ACHN (cell line): ENCODE data around the gene CNR1.

Source experiments
- DNase-seq: peaks from one replicate; pipeline ENCODE4 v3.0.0-alpha.2; 2015
- in situ Hi-C: cut with HindIII; loops from 2 replicates; pipeline ENCODE4 v1.10.0; 2017; ENCODE audit warnings: low sequenced_read_pairs, low pct_ligation_motif_present, low pct_unique_long_range_greater_than_20kb

Gene CNR1

DNA sequence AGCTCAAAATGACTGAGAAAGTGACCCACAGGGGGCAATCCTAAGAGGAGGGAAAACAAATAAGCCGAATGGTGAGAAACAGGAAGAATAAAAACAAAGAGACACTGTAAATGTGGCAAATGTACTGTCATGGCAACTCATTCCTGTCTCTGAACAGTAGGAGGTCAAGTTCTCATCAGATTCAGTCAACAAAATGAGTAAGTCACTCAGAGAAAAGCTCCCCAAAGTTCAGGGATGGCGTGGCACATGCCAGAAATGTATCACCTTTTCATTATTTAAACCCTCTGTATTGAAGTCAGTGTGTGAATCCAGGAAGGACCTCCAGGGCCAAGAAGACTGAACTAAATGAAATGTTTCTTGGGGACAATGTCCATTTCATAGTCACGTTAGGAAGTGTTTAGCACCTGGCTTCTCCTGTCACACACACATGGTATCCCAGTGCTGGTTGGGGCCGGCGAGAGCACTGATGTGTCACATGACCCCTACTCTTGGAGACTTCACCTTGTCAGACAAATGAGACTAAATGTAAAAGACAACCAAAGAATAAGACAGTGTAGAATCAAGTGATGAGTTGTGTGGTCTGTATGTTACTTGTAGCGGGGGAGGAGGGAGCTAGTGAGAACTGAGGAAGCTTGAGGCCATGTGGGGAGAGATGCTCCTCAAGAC, 20.7 kb downstream of the CNR1 start:
- DNase-seq: no peak
- in situ Hi-C loops: no loop called here

DNA sequence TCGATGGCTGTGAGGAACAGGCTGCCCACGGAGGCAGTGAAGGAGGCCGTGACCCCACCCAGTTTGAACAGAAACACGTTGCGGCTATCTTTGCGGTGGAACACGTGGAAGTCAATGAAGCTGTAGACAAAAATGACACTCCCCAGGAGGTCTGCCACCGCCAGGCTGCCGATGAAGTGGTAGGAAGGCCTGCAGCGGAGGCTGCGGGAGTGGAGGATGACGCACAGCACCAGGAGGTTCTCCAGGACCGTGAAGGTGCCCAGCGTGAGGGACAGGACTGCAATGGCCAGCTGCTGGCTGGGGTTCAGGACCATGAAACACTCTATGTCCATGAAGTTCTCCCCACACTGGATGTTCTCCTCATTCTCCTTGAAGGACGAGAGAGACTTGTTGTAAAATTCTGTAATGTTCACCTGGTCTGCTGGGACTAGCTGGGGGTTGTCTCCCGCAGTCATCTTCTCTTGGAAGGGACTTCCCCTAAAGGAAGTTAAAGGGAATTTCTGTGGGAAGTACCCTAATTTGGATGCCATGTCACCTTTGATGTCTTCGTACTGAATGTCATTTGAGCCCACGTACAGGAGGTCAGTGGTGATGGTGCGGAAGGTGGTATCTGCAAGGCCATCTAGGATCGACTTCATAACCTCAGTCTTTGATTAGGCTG, 21.4 kb downstream of the CNR1 start:
- DNase-seq: no peak
- in situ Hi-C loops: no loop called here

DNA sequence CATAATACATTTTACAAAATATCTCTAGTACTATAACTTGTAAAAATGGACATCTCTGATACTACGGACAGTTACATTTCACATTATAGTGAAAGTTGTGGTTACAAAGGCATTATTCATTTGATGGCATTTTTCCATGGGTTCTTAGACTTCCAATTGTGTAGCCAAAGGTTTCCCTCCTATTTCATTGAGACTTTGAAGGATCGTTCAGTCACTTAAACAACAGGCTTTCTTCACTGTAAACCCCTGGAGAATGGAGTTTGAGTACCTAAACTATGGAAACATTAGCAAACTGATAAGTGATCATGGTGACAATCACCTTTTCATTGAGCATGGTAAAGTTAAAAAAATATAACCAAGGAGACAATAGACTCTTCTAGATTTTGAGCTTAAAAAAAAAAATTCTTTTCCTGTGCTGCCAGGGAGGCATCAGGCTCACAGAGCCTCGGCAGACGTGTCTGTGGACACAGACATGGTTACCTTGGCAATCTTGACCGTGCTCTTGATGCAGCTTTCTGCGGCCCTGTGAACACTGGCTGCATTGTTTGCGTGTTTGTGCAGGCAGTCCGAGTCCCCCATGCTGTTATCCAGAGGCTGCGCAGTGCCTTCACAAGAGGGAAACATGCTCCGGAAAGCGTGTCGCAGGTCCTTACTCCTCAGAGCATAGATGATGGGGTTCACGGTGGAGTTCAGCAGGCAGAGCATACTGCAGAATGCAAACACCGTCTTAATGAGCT, 22.6 kb downstream of the CNR1 start:
- DNase-seq: no peak
- in situ Hi-C loops: no loop called here

DNA sequence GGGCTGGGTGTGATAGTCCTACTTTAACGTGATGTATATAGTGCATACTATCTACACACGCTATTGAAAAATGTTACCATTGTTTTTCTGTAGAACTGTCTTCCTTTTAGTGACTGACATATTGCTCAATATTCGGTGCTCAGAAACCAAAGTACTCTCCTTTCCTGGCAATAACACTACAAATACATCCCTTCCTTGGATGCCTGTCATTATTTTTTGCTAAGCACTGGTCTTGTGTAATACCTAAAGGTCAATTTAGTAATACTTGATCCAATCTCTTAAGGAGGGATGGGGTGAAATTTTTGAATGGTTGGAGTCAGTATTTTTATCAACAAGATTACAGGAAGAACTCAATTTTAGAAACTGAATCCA, 23.9 kb downstream of the CNR1 start:
- no peak for DNase-seq
- in situ Hi-C loops: no loop called here

DNA sequence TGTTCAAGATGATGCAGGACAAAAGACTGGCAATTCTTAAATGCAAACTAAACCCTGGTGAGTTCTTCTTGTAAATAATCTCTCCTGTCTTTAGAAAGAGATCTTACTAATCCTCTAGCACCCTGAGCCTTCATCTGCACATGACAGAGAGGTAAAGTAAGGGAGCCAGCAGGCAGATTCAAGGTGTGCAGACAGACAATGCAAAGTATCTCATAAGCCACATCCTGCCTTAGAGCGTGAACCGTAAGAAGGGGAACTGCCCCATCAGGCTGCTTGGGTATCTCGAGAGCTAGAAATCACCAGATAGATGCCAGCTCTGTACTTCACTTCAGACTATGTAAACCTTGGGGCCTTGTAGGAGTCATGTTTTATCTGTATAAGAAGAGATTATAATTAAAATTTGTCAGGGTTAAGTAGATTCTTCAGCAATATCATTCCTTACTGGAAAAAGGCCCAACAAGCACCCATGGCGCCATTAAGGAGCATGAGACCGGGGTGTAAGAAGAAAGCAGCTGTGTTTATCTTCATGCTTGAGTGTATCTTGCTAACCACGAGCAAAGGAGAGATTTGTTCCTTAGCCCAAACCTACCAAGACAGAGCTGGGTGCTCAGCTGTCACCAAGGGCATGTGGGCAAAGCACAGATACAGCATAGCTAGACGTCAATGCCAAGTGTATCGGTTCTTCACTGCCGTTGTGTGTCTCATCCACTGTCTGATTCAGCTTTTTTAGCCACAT, 24.4 kb downstream of the CNR1 start:
- in situ Hi-C loops: no loop called here
- no peak for DNase-seq

DNA sequence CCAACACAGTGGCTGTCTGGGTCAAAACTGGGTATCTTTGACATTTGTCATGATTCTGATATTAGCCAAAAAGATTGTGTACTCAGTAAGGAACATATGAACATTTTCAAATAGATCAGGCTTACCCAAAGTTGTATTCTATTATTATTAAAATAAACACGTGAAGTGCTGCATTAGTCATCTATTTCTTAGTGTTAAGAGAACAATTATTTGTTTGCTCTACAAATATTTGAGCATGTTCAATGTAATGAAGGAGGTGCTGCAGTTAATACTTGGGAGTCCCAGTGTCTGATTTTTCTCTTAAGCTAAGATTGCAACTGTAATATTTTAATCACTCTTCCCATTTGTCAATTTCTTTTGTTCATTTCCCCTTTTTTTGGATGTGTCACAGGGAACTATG, 28.2 kb downstream of the CNR1 start:
- no peak for DNase-seq
- in situ Hi-C loops: no loop called here

DNA sequence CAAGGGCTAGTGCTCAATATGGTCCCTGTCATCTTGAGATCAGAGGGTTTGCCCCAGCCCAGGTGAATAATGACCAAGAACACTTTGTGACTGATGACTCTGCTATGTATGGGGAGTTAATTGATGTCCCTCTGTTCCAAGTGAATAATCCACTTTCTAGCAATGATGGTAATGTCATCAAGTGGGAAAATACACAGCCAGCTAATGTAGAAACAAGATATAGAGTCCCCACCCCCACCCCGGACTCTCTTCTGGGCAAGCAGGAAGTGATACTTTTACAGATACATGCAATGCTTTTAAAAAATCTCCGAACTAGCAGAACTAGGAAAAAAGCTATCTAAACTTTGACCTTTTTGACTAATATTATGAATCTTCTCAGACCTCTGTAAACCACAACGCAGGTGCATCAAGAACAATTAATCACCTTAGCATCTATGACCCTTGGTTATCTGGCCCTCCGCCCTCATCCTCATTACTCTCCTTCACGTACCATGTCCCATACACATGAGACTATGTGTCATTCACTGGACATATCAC, 30.5 kb downstream of the CNR1 start:
- no peak for DNase-seq
- in situ Hi-C loops: no loop called here

DNA sequence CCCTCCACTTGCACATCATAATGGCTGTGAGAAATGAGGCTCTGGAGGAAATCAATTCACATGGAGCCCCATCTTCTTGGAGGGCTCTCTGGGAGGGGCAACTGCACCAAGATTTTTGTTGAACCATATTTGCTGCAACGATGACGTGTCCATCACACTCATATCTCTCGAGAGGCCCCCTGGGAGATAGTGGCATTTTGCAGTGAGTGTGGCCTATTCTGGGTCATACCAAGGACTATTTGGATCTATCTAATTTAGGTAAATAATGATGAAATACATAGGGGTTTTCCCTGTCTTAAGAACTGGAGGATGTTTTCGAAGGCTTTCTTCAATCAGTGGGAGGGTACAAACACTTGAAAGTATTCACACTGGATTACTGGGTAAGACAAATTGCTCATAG, 31.6 kb downstream of the CNR1 start:
- in situ Hi-C loops: no loop called here
- DNase-seq: no peak

DNA sequence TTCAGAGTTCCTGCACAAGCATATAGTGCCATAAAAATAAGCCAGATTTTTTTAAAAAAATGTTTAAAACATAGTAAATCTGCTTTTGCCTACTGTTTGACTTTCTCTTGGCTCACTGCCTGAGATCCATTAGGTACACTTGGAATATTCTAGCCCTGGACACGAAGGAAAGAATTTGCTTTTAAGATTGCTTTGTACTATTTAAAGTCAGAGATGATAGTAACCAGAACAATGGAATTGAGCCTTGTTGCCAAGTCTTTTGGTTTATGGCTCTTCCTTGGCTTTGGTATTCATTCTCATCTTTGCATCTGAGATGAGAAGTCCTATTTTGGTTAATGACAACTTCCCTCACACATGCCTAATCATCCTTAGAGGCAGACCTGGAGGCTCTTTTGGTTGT, 32.4 kb downstream of the CNR1 start:
- DNase-seq: no peak
- in situ Hi-C loops: no loop called here

DNA sequence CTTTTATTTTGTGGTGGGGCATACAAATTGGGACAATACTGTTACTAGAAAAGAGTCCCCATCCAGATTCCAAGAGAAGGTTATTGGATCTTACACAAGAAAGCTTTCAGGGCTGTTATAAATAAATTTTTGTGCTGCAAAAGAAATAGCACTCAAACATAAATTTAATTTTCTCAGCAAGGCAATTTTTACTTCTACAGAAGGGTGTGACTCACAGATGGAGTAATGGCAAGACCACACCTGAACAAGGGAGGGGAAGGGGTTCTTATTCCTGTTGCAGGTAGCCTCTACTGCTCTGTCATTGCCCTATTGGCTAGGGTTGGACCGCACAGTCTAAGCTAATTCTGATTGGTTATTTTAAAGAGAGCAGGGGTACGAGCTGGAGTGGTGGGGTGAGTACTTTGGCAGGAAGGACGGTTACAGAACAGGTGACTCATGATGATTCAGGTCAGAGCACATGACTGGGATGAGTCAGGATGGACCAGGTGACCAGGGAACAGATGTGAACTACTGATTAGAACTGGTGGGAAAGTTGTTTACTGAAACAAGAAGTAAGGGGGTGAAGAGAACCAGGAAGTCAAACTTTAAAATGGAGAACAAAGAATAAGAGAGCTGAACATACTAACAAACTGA, 41.1 kb downstream of the CNR1 start:
- in situ Hi-C loops: no loop called here
- no peak for DNase-seq

DNA sequence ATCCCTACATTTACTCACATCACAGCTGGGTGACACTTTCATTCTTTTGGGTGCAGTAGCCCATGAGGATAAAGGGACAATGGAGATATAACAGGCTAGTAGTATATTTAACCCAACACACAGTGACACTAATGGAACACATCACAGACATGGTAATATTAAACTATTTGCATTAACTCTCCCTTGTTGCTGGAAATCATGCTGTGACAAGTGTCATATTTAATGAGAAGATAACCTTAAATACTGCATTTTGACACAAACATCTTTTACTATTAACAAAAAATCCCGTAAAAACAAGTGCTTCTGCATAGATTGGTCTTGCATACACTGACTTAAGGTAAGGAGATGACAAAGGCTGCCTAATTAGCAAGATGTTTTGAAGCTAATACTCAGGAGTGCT, 45.5 kb downstream of the CNR1 start:
- in situ Hi-C loops: no loop called here
- no peak for DNase-seq

DNA sequence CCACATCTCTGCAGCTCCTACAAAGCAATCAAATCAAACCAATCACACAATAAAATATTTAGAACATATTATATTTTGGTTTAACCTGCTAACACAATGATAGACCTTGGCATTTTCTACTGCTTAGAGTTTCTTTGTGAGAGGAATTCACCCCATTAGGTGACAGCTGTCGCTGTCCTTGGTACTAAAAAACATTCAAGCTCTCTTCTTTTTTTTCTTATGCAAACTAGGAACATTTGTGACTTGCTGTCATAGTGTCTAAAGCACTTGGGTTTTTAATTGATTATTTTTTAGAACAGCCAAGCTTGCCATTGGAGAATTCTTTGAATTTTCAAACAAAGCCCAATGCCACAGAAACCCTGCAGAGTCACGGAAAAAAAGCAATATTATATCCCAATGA, 46.4 kb downstream of the CNR1 start:
- DNase-seq: peak; percentile 15
- in situ Hi-C loops: no loop called here

DNA sequence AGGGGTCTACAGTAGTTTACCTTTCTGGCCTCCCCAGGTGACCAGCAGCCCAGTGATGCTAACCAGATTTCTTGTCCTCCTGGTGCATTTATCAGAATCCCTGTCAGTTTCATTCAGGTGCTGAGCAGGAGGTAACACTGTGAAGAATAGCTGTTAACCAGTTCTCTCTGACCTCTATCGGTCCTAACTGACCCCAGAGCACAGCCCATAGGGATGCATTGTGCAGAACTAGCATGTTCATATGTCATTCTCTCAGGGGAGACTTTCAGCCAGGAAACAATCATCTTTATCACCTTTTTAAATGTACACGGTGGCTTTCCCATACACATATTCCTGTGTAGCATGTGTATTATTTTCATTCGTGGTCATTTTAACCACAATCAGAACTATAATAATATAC, 49.9 kb downstream of the CNR1 start:
- DNase-seq: no peak
- in situ Hi-C loops: no loop called here

DNA sequence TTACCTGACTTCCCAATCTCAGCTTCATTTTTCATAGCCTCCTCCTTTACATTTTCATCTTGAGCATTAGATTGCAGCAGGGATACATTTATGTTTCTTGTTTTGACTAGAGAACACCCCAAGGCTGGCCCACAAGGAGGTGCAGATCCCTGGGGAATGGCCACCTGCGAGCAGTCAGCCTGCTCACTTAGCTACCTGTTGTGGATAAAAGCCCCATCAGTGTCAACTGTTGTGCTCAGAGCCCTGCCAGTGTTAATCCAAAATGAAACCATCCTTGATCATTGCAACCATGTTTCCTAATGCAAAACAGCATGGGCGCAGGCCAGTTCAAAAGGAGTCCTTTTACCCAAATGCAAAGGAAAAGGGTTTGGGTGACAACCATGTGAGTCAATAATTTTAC, 50.8 kb downstream of the CNR1 start:
- in situ Hi-C loops: no loop called here
- DNase-seq: no peak

DNA sequence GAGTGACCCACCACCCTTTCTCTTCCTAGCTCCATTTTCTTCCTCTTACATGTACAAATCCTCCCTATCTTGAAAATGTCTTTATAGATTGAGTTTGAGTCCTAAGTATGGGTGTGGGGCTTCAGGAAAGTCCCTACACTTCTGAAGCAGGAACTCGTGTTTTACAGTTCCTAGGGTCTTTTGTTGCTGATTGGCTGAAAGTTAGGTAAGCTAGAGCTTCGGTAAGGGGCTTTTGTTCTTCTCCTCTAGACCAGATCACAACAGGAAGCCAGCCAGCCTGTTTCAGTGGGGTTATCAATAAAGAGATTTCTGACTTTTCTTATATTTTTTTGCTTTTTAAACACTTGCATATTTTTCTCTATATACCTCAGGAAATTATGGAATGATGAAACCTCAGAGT, 51.3 kb downstream of the CNR1 start:
- no peak for DNase-seq
- in situ Hi-C loops: no loop called here

DNA sequence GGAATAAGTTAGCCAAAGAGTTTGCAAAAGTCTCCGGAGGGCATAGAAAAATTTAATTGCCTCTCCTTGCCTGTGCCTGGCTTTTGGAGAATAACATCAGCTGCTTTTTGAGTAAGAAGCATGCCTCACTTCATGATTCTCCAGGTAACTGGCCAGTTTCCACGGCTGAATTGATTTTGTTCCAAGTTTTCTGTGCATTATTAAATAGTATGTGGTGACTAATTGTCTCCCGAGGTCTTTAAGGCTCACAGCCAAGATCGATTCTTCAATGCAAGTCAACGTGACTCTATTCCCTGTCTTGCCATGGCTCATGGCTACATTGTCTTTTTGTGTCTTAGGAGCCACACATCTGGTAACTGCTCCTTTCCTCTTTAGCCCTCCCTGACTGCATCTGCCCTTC, 54.2 kb downstream of the CNR1 start:
- in situ Hi-C loops: no loop called here
- no peak for DNase-seq

DNA sequence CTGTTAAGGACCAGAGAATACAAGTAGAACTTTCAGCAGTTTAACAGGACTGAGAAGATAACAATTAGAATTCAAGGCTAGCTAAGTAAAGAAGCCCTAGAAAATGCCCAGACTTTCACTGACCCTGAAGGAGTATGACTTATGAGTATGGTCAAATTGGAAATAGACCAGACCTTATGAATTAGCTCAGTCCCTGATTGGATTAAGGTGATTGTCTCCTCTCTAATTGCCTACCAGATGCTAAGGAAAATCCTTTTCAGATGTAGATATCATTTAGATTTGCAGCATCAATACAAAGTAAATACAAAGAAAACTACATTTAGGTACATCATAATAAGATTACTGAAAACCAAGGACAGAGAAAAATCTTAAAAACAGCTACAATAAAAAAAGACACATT, 58.9 kb downstream of the CNR1 start:
- in situ Hi-C loops: no loop called here
- no peak for DNase-seq

DNA sequence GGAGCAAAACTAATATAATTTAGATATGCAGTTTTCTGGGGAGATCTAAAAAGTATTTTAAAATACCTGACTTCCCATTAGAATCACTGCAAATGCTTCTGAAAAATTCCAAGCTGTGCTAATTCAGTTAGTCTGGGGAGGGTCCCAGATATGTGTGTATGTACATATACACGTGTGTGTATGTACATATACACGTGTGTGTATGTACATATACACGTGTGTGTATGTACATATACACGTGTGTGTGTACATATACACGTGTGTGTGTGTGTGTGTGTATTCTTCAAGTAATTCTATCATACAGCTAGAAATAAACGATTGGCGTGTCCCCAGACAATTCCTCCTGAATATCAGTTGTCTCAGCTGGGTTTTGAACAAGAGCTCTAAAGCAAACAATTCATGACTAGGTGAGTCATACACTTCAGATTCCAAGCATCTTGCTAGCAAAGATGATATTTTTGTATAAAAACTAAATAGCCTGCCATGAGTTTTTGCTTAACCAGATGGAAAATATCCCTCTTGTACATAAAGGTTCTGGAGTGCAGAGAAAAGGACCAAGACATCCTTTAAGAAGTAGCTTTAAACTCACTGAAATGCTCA, 60.3 kb downstream of the CNR1 start:
- DNase-seq: no peak
- in situ Hi-C loops: no loop called here
